ENCODE measurements around the gene GXYLT2.

Gene GXYLT2

DNA sequence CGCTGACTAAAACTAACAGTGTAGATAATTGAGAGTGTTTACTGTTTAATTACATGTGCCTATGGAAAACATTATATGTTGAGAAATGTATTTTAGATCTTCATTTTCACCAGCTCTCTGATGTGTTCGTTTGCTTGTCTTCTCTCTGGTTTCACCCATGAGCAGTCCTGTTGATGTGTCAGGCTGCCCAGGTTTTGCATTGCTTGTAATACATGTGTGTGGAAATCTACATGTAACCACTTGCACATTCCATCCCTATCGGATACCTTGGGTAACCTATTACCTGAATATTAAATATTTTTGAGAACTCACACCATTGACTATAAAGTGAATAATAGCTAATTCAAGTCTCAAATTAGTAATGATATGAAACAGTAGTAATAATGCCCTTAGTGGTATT, 121.9 kb downstream of the GXYLT2 start:
- Histone ChIP-seq H3K9me3 (no peaks in the 10 kb centered on the region), H3K27me3 (no peaks in the 10 kb centered on the region), H3K4me3 (ENCODE audit: low read depth, low read length) (no peak overlapping the region), H3K36me3 (peaks cover 48% of the 10 kb centered on the region), H3K4me1 (no peaks in the 10 kb centered on the region)
- TF ChIP-seq, protein P1, sequence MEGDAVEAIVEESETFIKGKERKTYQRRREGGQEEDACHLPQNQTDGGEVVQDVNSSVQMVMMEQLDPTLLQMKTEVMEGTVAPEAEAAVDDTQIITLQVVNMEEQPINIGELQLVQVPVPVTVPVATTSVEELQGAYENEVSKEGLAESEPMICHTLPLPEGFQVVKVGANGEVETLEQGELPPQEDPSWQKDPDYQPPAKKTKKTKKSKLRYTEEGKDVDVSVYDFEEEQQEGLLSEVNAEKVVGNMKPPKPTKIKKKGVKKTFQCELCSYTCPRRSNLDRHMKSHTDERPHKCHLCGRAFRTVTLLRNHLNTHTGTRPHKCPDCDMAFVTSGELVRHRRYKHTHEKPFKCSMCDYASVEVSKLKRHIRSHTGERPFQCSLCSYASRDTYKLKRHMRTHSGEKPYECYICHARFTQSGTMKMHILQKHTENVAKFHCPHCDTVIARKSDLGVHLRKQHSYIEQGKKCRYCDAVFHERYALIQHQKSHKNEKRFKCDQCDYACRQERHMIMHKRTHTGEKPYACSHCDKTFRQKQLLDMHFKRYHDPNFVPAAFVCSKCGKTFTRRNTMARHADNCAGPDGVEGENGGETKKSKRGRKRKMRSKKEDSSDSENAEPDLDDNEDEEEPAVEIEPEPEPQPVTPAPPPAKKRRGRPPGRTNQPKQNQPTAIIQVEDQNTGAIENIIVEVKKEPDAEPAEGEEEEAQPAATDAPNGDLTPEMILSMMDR (IDR thresholded peaks at IDR 0.05; ENCODE audit: low read depth, low read length): no peak
- no peak for DNase-seq

DNA sequence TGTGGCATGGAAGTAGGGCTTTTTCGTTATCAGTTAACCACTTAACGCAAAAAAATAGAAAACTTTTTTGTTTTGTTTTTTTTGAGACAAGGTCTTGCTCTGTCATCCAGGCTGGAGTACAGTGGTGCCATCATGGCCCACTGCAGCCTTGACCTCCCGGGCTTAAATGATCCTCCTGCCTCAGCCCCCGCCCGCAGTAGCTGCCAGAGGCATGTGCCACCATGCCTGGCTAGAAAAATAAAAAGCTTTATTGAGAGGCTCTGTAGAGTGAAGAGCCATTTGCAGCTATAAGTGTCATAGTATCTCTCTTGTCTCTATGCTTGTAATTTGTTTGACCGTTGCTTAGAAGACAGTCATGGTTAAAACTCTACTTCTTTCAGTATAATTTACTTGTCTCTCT, 122.3 kb downstream of the GXYLT2 start:
- Histone ChIP-seq H3K36me3 (peaks cover 44% of the 10 kb centered on the region), H3K9me3 (no peaks in the 10 kb centered on the region), H3K4me3 (ENCODE audit: low read depth, low read length) (no peak overlapping the region), H3K4me1 (no peaks in the 10 kb centered on the region), H3K27me3 (no peaks in the 10 kb centered on the region)
- TF ChIP-seq, protein P1 (IDR thresholded peaks at IDR 0.05; ENCODE audit: low read depth, low read length): no peak
- DNase-seq: no peak

DNA sequence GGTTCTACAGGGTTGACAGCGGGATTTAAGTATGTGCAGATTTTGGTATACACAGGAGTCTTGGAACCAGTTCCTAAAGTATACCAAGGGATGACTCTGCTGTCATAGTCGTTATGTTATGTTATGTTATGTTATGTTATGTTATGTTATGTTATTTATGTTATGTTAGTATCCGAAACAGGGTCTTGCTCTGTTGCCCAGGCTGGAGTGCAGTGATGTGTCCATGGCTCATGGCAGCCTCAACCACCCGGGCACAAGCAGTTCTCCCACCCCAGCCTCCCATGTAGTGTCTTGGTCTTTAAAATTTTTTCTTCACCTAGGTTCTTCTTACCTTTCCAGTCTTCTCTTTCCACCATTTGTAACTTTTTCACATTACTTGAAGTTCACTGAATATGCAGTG, 130.5 kb downstream of the GXYLT2 start:
- TF ChIP-seq, protein P1 (IDR thresholded peaks at IDR 0.05; ENCODE audit: low read depth, low read length): no peak
- Histone ChIP-seq H3K36me3 (peaks cover 11% of the 10 kb centered on the region), H3K4me1 (no peaks in the 10 kb centered on the region), H3K9me3 (no peaks in the 10 kb centered on the region), H3K27me3 (no peaks in the 10 kb centered on the region), H3K4me3 (ENCODE audit: low read depth, low read length) (no peak overlapping the region)
- no peak for DNase-seq

DNA sequence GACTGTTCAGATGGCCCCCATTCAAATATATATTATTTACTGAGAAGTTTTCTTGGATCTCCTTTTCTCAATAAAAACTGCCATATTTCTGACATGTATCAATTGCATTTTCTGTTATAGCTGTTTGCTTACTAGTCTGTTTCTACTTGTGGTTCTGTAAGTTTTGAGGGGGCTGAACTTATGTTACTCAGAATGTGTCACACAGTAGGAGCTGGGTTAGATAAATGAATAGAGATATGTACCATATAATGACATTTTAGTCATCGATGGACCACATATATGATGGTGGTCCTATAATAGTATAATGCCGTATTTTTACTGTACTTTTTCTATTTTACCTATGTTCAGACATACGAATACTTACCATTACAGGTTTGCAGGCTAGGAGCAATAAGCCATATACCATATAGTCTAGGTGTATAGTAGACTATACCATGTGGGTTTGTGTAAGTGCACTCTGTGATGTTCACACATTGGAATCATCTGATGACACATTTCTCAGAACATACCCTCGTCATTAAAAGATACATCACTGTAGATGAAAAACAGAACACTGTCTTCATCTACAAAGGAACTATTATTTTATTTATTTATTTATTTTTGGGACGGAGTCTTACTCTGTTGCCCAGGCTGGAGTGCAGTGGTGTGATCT, 131.1 kb downstream of the GXYLT2 start:
- no peak for DNase-seq
- TF ChIP-seq, protein P1 (IDR thresholded peaks at IDR 0.05; ENCODE audit: low read depth, low read length): no peak
- no peak overlapping the region for H3K4me3 ChIP-seq (ENCODE audit: low read depth, low read length)

DNA sequence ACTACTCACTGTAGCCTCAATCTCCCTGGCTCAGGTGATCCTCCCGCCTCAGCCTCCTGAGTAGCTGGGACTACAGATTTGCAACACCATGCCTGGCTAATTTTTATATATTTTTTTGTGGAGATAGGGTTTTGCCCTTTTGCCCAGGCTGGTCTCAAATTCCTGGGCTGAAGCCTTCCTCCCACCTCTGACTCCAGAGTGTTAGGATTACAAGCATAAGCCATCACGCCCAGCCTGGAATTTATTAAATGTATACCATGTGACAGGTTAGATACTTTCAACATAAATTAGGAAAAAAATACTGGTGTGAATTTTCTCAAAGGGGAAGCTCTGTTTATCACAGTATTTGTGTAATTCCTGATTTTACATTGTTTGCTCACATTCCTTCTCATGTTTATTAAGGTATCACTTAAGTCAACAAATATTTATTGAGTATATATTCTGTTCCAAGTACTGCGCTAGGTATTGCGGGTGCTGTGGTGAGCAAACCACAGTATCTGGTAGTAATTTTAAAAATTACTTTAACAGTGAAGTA, 133.5 kb downstream of the GXYLT2 start:
- Histone ChIP-seq H3K4me3 (ENCODE audit: low read depth, low read length) (no peak overlapping the region), H3K4me1 (no peaks in the 10 kb centered on the region), H3K9me3 (no peaks in the 10 kb centered on the region), H3K36me3 (peaks cover 8% of the 10 kb centered on the region), H3K27me3 (no peaks in the 10 kb centered on the region)
- TF ChIP-seq, protein P1 (IDR thresholded peaks at IDR 0.05; ENCODE audit: low read depth, low read length): no peak
- no peak for DNase-seq

More for the DNA sequence above, 131.1 kb downstream of the GXYLT2 start:
- Histone ChIP-seq H3K36me3 (peaks cover 11% of the 10 kb centered on the region), H3K27me3 (no peaks in the 10 kb centered on the region), H3K4me1 (no peaks in the 10 kb centered on the region), H3K9me3 (no peaks in the 10 kb centered on the region)

DNA sequence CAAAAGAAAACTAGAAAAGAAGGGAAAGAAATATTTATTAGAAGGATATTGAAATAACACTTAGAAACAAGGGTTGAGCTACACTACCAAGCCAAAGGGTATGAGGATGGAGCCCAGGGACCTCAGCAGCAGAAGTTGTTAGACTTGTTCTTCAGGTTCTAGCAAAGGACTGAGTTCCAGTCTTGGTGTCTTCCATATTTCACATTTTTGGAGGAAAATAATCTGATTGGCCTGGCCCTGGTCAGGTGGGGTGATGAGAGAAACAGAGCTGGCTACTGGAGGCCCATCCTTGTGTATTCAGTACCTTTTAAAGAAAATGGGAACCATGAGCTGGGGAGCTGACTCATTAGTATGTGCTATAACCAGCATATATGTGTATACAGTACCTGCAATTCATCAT, 137.0 kb downstream of the GXYLT2 start:
- Histone ChIP-seq H3K9me3 (no peaks in the 10 kb centered on the region), H3K27me3 (no peaks in the 10 kb centered on the region), H3K4me3 (ENCODE audit: low read depth, low read length) (no peak overlapping the region), H3K36me3 (peaks cover 13% of the 10 kb centered on the region), H3K4me1 (peaks cover 3% of the 10 kb centered on the region; the same call in 1 of the 2 replicates)
- DNase-seq: no peak
- TF ChIP-seq, protein P1 (IDR thresholded peaks at IDR 0.05; ENCODE audit: low read depth, low read length): no peak
